GM23338 (cell line): ENCODE data around the gene PKNOX2. TPM values are rescaled to one million over a fixed set of nuclear protein-coding genes. Genes with fewer than 3 reads are reported as not detected.

Source experiments
- ATAC-seq: fragments of 200-7000 bp; cut with Tn5 transposase; 3 replicates; pipeline ENCODE4 v1.9.1; 2020
- DNase-seq: peaks from one replicate; pipeline ENCODE4 v3.0.0-alpha.2; 2015; ENCODE audit warnings: low spot score
- H2AFZ ChIP-seq: fragments of 200-600 bp; sonication (generic); 2 replicates; pipeline ENCODE4 v1.8.0; 2016; ENCODE audit warnings: antibody characterized with exemption, mild to moderate bottlenecking, moderate library complexity
- H3F3A ChIP-seq: fragments of 200-600 bp; sonication (generic); replicated peaks from 2 replicates; pipeline ENCODE4 v1.8.0; 2017; ENCODE audit warnings: antibody characterized with exemption, mixed run types, low read depth
- H3K27ac ChIP-seq: fragments of 200-600 bp; sonication (generic); 2 replicates; pipeline ENCODE4 v1.6.1; 2016; ENCODE audit warnings: low read depth
- H3K27me3 ChIP-seq: fragments of 200-600 bp; sonication (generic); 2 replicates; pipeline ENCODE4 v1.8.0; 2016; ENCODE audit warnings: mild to moderate bottlenecking, mixed run types, moderate library complexity; ENCODE audit not compliant: insufficient read depth
- H3K36me3 ChIP-seq: fragments of 200-600 bp; sonication (generic); 2 replicates; pipeline ENCODE4 v1.8.0; 2016; ENCODE audit warnings: mild to moderate bottlenecking; ENCODE audit not compliant: insufficient read depth
- H3K4me1 ChIP-seq: fragments of 200-600 bp; sonication (generic); 2 replicates; pipeline ENCODE4 v1.8.0; 2016; ENCODE audit warnings: mild to moderate bottlenecking, moderate library complexity; ENCODE audit not compliant: insufficient read depth
- H3K4me2 ChIP-seq: fragments of 200-600 bp; sonication (generic); 2 replicates; pipeline ENCODE4 v1.7.1; 2017; ENCODE audit warnings: mixed run types
- H3K4me3 ChIP-seq: fragments of 200-600 bp; sonication (generic); 2 replicates; pipeline ENCODE4 v1.6.1; 2016; ENCODE audit warnings: mixed run types
- H3K79me2 ChIP-seq: fragments of 200-600 bp; sonication (generic); replicated peaks from 2 replicates; pipeline ENCODE4 v1.8.0; 2017; ENCODE audit warnings: mild to moderate bottlenecking; ENCODE audit not compliant: insufficient read depth
- H3K9me2 ChIP-seq: fragments of 200-600 bp; sonication (generic); 2 replicates; pipeline ENCODE4 v1.8.0; 2017; ENCODE audit not compliant: insufficient read depth
- H4K20me1 ChIP-seq: fragments of 200-600 bp; sonication (generic); replicated peaks from 2 replicates; pipeline ENCODE4 v1.8.0; 2017; ENCODE audit warnings: mild to moderate bottlenecking; ENCODE audit not compliant: insufficient read depth
- H3K27ac Mint-ChIP-seq: 2 replicates; pipeline ENCODE4 v1.8.0; 2020; ENCODE audit warnings: inconsistent platforms, mild to moderate bottlenecking, moderate library complexity, mixed read lengths
- H3K27me3 Mint-ChIP-seq: 3 replicates; pipeline ENCODE4 v1.8.0; 2022; ENCODE audit warnings: low read depth, mild to moderate bottlenecking, moderate library complexity, mixed read lengths, inconsistent platforms; ENCODE audit not compliant: insufficient read depth, poor library complexity
- H3K36me3 Mint-ChIP-seq: 3 replicates; pipeline ENCODE4 v1.8.0; 2021; ENCODE audit warnings: low read depth, mild to moderate bottlenecking, inconsistent platforms, moderate library complexity, mixed read lengths
- H3K4me1 Mint-ChIP-seq: 3 replicates; pipeline ENCODE4 v1.8.0; 2020; ENCODE audit warnings: mild to moderate bottlenecking, inconsistent platforms, mixed read lengths
- H3K4me3 Mint-ChIP-seq: 3 replicates; pipeline ENCODE4 v1.8.0; 2021; ENCODE audit warnings: moderate library complexity, mild to moderate bottlenecking, inconsistent platforms, mixed read lengths
- H3K9me3 Mint-ChIP-seq: 3 replicates; pipeline ENCODE4 v1.8.0; 2020; ENCODE audit warnings: moderate library complexity, mild to moderate bottlenecking, inconsistent platforms, mixed read lengths
- CREB1 ChIP-seq: fragments of 250-450 bp; sonication (Bioruptor Pico); IDR thresholded peaks from 2 replicates; pipeline ENCODE4 v1.5.0; 2020; ENCODE audit warnings: low read depth, mild to moderate bottlenecking, moderate library complexity
- ETS1 ChIP-seq: IDR thresholded peaks from 2 replicates; pipeline ENCODE4 v1.6.1; 2016; ENCODE audit warnings: antibody characterized with exemption
- EZH2 ChIP-seq: fragments of 200-600 bp; sonication (generic); IDR thresholded peaks from one replicate; pipeline ENCODE4 v1.8.0; 2017; ENCODE audit warnings: antibody characterized with exemption, mild to moderate bottlenecking, low read depth; ENCODE audit not compliant: unreplicated experiment
- EZH2phosphoT487 ChIP-seq: fragments of 200-600 bp; sonication (generic); IDR thresholded peaks from one replicate; pipeline ENCODE4 v1.8.1; 2018; ENCODE audit warnings: antibody characterized with exemption; ENCODE audit not compliant: unreplicated experiment
- NANOG ChIP-seq: IDR thresholded peaks from 2 replicates; pipeline ENCODE4 v1.6.1; 2016; ENCODE audit warnings: antibody characterized with exemption, borderline replicate concordance
- POLR2AphosphoS5 ChIP-seq: IDR thresholded peaks from 2 replicates; pipeline ENCODE4 v1.6.1; 2016; ENCODE audit warnings: antibody characterized with exemption, low read depth
- REST ChIP-seq: IDR thresholded peaks from one replicate; pipeline ENCODE4 v1.6.1; 2018; ENCODE audit warnings: antibody characterized with exemption; ENCODE audit not compliant: unreplicated experiment
- STAT1 ChIP-seq: IDR thresholded peaks from one replicate; pipeline ENCODE4 v1.6.1; 2016; ENCODE audit warnings: antibody characterized with exemption; ENCODE audit not compliant: unreplicated experiment
- ZNF114 ChIP-seq: fragments of 250-450 bp; sonication (Bioruptor Pico); IDR thresholded peaks from 2 replicates; pipeline ENCODE4 v1.5.0; 2020; ENCODE audit warnings: mild to moderate bottlenecking, moderate library complexity
- ZNF331 ChIP-seq: fragments of 250-450 bp; sonication (Bioruptor Pico); IDR thresholded peaks from 2 replicates; pipeline ENCODE4 v1.5.0; 2020; ENCODE audit warnings: low read depth, mild to moderate bottlenecking, moderate library complexity
- polyA plus RNA-seq: library from polyadenylated mRNA; unstranded; fragments of >200 nt; fragmentation: Nextera tagmentation; extraction: Ambion mirVana; gene quantifications from 2 replicates; pipeline ENCODE4 v1.2.1, GENCODE V29; 2016
- total RNA-seq: library from RNA; depleted of rRNA; stranded (reverse); fragments of >200 nt; shearing (Covaris generic); gene quantifications from 2 replicates; pipeline ENCODE4 v1.2.3, GENCODE V29; 2014
- TF ChIP-seq, protein P1 (sequence below): fragments of 250-450 bp; sonication (Bioruptor Pico); IDR thresholded peaks from 2 replicates; pipeline ENCODE4 v1.5.0; 2020; ENCODE audit warnings: mild to moderate bottlenecking, moderate library complexity
- TF ChIP-seq, protein P2 (sequence below), 2 experiments: fragments of 200-600 bp in 1 of 2; sonication (generic) in 1 of 2; conservative IDR thresholded peaks; 2 replicates each; pipeline versions ENCODE4 v1.5.1 to v1.6.1; 2016 to 2017; ENCODE audit warnings: antibody characterized with exemption in 2 of 2, low read depth in 2 of 2, mild to moderate bottlenecking in 2 of 2, moderate library complexity in 1 of 2

The PKNOX2 gene
- total and polyA plus RNA-seq, 2 experiments from 2014 or later, result 0.42 to 0.83 TPM

- no peak overlapping the region for H3K4me3 ChIP-seq
- no peak overlapping the region for H3K27ac ChIP-seq
- no peaks in the 10 kb centered on the region for H4K20me1 ChIP-seq
- H3K4me1 ChIP-seq, result peaks cover 32% of the 10 kb centered on the region
- no peak for TF ChIP-seq EZH2phosphoT487
- TF ChIP-seq, protein P1, sequence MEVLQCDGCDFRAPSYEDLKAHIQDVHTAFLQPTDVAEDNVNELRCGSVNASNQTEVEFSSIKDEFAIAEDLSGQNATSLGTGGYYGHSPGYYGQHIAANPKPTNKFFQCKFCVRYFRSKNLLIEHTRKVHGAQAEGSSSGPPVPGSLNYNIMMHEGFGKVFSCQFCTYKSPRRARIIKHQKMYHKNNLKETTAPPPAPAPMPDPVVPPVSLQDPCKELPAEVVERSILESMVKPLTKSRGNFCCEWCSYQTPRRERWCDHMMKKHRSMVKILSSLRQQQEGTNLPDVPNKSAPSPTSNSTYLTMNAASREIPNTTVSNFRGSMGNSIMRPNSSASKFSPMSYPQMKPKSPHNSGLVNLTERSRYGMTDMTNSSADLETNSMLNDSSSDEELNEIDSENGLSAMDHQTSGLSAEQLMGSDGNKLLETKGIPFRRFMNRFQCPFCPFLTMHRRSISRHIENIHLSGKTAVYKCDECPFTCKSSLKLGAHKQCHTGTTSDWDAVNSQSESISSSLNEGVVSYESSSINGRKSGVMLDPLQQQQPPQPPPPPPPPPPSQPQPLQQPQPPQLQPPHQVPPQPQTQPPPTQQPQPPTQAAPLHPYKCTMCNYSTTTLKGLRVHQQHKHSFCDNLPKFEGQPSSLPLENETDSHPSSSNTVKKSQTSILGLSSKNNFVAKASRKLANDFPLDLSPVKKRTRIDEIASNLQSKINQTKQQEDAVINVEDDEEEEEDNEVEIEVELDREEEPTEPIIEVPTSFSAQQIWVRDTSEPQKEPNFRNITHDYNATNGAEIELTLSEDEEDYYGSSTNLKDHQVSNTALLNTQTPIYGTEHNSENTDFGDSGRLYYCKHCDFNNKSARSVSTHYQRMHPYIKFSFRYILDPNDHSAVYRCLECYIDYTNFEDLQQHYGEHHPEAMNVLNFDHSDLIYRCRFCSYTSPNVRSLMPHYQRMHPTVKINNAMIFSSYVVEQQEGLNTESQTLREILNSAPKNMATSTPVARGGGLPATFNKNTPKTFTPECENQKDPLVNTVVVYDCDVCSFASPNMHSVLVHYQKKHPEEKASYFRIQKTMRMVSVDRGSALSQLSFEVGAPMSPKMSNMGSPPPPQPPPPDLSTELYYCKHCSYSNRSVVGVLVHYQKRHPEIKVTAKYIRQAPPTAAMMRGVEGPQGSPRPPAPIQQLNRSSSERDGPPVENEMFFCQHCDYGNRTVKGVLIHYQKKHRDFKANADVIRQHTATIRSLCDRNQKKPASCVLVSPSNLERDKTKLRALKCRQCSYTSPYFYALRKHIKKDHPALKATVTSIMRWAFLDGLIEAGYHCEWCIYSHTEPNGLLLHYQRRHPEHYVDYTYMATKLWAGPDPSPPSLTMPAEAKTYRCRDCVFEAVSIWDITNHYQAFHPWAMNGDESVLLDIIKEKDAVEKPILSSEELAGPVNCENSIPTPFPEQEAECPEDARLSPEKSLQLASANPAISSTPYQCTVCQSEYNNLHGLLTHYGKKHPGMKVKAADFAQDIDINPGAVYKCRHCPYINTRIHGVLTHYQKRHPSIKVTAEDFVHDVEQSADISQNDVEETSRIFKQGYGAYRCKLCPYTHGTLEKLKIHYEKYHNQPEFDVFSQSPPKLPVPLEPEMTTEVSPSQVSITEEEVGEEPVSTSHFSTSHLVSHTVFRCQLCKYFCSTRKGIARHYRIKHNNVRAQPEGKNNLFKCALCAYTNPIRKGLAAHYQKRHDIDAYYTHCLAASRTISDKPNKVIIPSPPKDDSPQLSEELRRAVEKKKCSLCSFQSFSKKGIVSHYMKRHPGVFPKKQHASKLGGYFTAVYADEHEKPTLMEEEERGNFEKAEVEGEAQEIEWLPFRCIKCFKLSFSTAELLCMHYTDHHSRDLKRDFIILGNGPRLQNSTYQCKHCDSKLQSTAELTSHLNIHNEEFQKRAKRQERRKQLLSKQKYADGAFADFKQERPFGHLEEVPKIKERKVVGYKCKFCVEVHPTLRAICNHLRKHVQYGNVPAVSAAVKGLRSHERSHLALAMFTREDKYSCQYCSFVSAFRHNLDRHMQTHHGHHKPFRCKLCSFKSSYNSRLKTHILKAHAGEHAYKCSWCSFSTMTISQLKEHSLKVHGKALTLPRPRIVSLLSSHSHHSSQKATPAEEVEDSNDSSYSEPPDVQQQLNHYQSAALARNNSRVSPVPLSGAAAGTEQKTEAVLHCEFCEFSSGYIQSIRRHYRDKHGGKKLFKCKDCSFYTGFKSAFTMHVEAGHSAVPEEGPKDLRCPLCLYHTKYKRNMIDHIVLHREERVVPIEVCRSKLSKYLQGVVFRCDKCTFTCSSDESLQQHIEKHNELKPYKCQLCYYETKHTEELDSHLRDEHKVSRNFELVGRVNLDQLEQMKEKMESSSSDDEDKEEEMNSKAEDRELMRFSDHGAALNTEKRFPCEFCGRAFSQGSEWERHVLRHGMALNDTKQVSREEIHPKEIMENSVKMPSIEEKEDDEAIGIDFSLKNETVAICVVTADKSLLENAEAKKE (CRISPR knock-in tag), result no peak
- TF ChIP-seq EZH2, result no peak
- TF ChIP-seq CREB1 (CRISPR knock-in tag), result no peak
- no peak for TF ChIP-seq STAT1
- TF ChIP-seq NANOG, result no peak
- TF ChIP-seq ZNF331 (CRISPR knock-in tag), result no peak
- TF ChIP-seq, protein P2, sequence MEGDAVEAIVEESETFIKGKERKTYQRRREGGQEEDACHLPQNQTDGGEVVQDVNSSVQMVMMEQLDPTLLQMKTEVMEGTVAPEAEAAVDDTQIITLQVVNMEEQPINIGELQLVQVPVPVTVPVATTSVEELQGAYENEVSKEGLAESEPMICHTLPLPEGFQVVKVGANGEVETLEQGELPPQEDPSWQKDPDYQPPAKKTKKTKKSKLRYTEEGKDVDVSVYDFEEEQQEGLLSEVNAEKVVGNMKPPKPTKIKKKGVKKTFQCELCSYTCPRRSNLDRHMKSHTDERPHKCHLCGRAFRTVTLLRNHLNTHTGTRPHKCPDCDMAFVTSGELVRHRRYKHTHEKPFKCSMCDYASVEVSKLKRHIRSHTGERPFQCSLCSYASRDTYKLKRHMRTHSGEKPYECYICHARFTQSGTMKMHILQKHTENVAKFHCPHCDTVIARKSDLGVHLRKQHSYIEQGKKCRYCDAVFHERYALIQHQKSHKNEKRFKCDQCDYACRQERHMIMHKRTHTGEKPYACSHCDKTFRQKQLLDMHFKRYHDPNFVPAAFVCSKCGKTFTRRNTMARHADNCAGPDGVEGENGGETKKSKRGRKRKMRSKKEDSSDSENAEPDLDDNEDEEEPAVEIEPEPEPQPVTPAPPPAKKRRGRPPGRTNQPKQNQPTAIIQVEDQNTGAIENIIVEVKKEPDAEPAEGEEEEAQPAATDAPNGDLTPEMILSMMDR (conservative IDR thresholded peaks at IDR 0.05; ENCODE audit: low read depth in 2 of 2), result no peak
- no peak for TF ChIP-seq ETS1
- no peak for TF ChIP-seq REST
- no peak for TF ChIP-seq ZNF114 (CRISPR knock-in tag)
- no peak for TF ChIP-seq POLR2AphosphoS5
- H3K4me2 ChIP-seq, result peak overlapping the region; percentile 65
- H3K36me3 ChIP-seq, result no peaks in the 10 kb centered on the region; the same call in 1 of the 2 replicates
- H2AFZ ChIP-seq, result peak overlapping the region; percentile 47; the same call in 1 of the 2 replicates
- peaks cover 66% of the 10 kb centered on the region for H3K27me3 ChIP-seq
- no peak for DNase-seq
- H3K79me2 ChIP-seq, result no peaks in the 10 kb centered on the region
- no peak for ATAC-seq
- Mint-ChIP-seq H3K27ac (no peak overlapping the region), H3K9me3 (no peaks in the 10 kb centered on the region), H3K36me3 (no peaks in the 10 kb centered on the region), H3K27me3 (peaks cover 54% of the 10 kb centered on the region), H3K4me3 (peak overlapping the region; percentile 8; the same call in 1 of the 3 replicates), H3K4me1 (peaks cover 54% of the 10 kb centered on the region)
- H3F3A ChIP-seq, result no peaks in the 10 kb centered on the region
- no peaks in the 10 kb centered on the region for H3K9me2 ChIP-seq
These were observed 24.8 kb upstream of the PKNOX2 start for GRCh38 chr11:125139778-125140177.
